GF-D8 (cell line): Measurements from ENCODE around the gene MUC7.
"Not testable (repeated sequence)": the region's sequence is repeated elsewhere in the genome, so short reads cannot be mapped to it uniquely, and the experiment has no call there.

ENCODE experiments used
- DNase-seq: peaks from one replicate; lab custom pipeline; 2025; lab: John Stamatoyannopoulos, UW

MUC7 gene

GRCh38 chr4:70471897-70472296, at the start of gene MUC7:
MUC7 (plus strand) TSS chr4:70472197; CDS start chr4:70474022, 1,825 bp downstream.
- no peak for DNase-seq

DNA sequence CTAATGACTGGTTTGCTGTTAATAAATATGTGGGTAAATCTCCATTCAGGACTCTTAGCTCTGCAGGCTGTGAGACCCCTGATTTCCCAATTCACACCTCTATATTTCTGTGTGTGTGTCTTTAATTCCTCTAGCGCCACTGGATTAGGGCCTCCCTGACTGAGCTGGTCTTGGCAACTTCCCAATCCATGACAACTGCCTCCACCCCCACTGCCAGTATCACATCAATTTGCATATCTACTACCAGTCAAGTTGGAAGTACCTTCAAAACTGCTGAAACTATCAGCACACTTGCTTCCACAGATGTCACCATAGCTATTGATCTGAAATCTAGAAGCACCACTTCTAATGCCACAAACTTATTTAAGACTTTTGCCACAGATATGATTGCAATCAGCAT, 46.7 kb upstream of the MUC7 start:
- DNase-seq, result no peak

GRCh38 chr4:70426789-70427188, 45.2 kb upstream of the MUC7 start:
- DNase-seq, result no peak

- no peak for DNase-seq
These were observed 34.8 kb upstream of the MUC7 start for GRCh38 chr4:70437197-70437596.

DNA sequence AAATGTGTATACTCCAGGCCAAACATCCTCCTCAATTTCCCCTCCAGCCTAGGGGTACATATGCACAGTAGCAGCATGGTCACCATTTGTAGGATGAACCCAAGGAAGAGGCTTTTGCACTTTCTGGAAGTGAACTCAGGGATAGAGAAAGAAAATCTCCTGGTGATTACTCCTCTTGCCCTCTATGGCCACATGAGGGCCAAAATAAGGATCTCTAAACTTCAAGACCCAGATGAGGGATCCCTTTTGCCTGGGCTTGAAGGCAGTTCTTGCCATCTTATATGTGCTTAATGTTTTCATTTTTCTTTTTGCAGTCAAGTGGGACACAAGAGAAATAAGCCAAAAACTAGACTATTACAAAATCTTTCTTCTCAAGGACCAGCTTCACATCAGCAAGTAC, 29.5 kb upstream of the MUC7 start:
- DNase-seq, result no peak

- no peak for DNase-seq
These were observed 28.7 kb upstream of the MUC7 start for GRCh38 chr4:70443329-70443728.

DNA sequence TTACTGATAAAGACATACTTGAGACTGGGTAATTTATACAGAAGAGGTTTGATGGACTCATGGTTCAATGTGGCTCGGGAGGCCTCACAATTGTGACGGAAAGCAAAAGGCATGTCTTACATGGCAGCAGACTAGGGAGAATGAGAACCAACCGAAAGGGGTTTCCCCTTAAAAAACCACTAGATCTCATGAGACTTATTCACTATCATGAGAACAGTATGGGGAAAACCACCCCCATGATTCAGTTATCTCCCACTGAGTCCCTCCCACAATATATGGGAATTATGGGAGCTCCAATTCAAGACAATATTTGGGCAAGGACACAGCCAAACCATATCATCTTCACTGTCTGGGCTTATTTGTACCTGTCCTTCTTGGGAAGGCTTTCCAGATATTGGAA, 22.8 kb upstream of the MUC7 start:
- DNase-seq, result no peak

GRCh38 chr4:70452946-70453345, 19.1 kb upstream of the MUC7 start:
- no peak for DNase-seq

GRCh38 chr4:70463335-70463734, 8.7 kb upstream of the MUC7 start:
- no peak for DNase-seq

DNA sequence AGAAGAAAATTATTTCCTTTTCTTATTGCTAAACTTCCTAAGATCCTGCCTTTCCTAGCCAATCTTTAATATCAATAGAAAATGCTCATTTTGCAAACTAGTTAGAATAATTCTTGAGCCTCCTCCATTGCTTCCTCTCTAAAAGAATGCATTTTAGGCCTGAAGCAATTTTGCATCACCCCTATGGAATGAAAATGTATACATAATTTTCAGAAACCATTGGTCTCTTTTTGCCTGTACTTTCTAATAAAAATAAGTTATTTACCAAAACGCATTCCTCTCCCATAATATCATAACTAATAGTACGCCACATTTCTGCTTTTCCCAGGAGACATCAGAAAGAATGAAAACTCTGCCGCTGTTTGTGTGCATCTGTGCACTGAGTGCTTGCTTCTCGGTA, 1.7 kb downstream of the MUC7 start:
- no peak for DNase-seq

DNA sequence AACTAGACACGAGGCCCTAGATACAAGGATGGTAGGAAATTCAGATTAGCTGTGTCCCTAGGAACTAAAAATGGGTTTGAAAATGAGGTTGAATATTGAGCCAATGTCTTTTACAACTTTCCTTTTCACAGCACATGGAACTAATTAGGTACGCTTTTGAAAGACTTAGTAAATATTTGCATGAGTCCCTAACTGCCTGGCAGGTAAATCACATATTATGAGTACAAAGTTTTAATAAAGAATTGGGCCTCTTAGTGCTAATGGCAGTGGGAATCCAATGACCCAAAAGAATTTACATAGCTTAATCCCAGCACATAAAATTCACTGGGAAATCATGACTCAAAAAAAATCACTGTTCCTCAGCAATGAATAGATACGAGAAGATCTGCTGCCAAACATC, 16.8 kb downstream of the MUC7 start:
- no peak for DNase-seq

- no peak for DNase-seq
These were observed 24.2 kb downstream of the MUC7 start for GRCh38 chr4:70496231-70496630.

GRCh38 chr4:70501838-70502237, 29.8 kb downstream of the MUC7 start:
- not testable (repeated sequence) for DNase-seq

GRCh38 chr4:70504733-70505132, 32.7 kb downstream of the MUC7 start:
- no peak for DNase-seq

GRCh38 chr4:70505151-70505748, 33.3 kb downstream of the MUC7 start:
- DNase-seq, result no peak

GRCh38 chr4:70508801-70509200, 36.8 kb downstream of the MUC7 start:
- no peak for DNase-seq

- DNase-seq, result no peak
These were observed 39.4 kb downstream of the MUC7 start for GRCh38 chr4:70511365-70511764.

GRCh38 chr4:70515367-70516250, 43.6 kb downstream of the MUC7 start:
- DNase-seq, result no peak

DNA sequence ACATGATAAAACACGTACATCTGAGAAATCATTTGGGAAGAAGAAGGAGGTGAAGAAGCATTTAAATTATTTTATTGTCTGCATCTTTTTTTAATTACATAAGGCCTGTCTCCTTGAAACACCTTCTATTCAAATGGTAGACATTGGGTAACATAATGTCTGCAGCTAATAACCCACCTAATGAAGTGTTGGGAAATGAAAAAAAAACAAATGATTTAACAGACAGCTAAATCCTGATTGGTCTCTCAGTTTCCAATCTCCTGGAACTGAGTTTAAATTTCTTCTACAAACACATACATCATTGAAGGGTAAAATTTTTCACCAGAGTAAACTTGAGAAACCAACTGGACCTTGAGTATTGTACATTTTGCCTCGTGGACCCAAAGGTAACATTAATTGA, 46.3 kb downstream of the MUC7 start, which contains the start of gene AMTN:
Gene AMTN, plus strand, starts transcription at position 301 of the 400 bp plus-strand sequence. CDS start 209 bp downstream, outside the sequence.
- DNase-seq, result no peak

GRCh38 chr4:70518716-70519115, 46.7 kb downstream of the MUC7 start:
- no peak for DNase-seq

GRCh38 chr4:70522626-70523025, 50.6 kb downstream of the MUC7 start:
- no peak for DNase-seq

GRCh38 chr4:70530997-70531396, 59.0 kb downstream of the MUC7 start:
- no peak for DNase-seq

DNA sequence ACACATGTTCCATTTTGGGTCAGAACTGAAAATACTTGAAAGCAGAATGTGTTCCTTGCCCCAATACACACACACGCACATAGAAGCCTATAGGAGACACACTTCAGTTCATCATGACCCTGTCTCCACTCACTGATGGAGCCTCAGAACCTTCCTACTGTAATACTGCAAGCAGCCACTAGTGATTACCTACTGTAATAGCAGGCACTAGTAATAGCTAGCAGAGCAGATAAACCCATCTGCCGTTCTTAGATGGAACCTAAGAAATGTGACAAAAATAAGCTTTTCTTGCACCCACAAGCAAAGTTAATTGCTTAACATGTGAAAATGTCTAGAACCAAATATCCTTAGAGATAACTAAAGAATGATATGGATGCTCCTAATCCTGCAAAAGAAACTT, 60.0 kb downstream of the MUC7 start:
- no peak for DNase-seq
